ENCODE measurements around the gene NUP50. TPM values are rescaled to one million over a fixed set of nuclear protein-coding genes. Genes with fewer than 3 reads are reported as not detected.

NUP50 gene
- polyA plus RNA-seq, 1 donor, result 75.0 TPM

- DNase-seq, result no peak
Measured at GRCh38 chr22:45227645-45228400, 64.1 kb downstream of the NUP50 start.

DNA sequence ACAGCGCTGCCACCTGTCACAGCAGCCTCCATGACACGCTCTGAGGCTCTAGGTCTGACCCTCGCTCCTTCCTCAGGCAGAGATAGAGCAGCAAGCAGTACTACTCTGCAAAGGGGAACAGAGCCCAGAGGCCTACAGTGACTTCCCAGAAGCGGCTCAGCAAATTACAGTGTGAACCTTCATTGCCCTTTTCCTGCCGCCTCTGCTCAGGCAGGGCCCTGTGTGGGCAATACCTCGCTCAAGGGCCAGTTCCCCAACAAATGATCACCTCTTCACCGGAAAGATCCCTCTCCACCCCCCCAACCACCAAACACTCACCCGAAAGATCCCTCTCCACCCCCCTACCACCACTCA is 64.7 kb downstream of the NUP50 start:
- DNase-seq, result no peak

- no peak for DNase-seq
Measured at GRCh38 chr22:45229181-45229580, 65.5 kb downstream of the NUP50 start.

DNA sequence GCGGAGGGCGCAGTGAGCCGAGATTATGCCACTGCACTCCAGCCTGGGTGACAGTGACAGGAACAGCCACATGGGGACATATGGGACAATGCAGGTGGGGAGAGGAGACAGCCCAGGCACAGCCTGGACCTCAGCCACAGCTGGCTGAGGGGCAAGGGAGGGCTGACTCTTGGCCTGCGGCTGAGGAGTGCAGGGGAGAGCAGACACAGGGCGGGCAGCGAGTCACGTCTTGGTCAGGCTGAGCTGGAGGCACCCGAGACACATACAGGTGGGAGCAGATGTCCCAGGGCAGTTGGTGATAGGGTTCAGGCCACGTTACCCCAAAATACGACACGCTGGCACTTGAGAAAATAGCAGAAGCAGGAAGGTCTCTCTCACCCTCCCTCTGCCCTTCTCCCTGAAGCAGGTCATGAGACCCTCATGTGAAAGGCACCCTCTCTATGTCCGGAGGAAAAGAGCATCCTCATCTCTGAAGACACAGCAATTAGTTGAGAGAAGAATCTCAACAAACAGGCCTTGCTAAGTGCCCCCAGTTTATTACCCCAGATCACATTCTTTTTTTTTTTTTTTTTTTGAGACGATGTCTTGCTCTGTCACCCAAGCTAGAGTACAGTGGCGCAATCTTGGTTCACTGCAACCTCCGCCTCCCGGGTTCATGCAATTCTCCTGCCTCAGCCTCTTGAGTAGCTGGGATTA is 66.4 kb downstream of the NUP50 start:
- no peak for DNase-seq

DNA sequence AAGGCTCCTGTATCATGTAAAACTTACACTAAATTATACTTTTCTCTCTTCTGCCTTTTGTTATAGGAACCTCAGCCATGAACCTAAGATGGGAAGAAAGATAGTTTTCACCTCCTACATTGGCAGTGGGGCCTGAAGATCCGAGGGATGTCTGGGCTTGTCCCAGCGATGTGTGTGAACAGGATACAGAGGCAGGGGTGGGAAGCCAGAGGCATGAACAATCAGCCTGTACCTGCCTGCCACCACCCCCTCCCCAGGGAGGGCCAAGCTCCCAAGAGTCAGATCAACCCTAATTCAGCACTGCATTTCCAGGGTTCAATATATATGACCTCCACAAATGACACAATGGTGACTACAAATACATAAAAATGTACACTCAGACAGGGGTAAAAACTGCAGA is 67.6 kb downstream of the NUP50 start:
- no peak for DNase-seq

DNA sequence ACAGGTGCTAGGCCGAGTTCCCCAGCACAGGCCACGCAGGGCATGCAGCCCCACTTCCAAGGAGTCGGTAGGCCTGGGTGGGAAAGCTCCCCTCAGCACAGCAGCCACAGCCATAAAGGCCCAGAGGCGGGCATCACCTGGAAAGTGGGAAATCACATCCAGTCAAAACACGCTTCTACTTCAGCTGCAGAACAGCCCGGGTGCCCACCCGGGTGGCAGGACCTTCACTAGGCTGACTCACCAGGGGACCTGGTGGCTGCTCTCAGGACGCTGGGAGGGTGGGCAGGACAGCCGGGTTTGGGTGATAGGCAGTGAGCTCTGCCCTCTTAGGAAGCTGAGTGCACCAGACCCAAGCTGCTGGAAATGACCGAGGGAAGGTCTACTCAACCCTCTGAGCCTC is 69.7 kb downstream of the NUP50 start:
- no peak for DNase-seq

GRCh38 chr22:45233827-45234226 is 70.1 kb downstream of the NUP50 start:
- no peak for DNase-seq

DNA sequence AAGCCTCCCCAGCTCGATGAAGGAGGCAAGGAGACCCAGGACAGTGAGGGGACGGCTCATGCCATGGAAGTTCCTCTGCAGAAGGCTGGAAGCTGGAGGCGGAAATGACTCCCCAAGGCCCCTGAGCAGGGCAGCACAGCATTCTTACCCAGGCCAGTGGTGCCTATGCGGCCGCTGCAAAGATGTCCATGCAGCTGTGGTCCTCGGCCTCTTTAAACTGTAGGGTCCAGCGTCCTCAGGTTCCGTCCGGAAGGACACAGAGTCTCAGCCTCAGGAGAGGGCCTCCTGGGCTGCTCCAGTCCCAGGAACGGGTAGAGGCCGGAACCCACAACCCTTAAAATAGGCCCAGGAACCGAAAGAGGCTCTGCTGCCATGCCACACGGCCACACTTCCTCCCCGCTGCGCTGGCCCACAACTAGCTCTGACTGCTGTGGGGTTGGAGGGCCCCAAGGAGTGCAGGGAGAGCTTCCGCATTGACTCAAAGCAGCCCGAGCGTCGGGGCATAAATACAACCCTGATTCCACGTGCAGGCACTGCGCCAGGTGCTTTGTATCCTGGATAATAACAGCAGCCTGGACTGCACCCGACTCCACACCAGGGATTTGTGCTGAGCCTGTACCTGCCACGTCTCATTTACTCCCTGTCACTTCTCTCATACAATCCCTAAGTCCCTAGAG is 71.5 kb downstream of the NUP50 start:
- DNase-seq, result no peak

DNA sequence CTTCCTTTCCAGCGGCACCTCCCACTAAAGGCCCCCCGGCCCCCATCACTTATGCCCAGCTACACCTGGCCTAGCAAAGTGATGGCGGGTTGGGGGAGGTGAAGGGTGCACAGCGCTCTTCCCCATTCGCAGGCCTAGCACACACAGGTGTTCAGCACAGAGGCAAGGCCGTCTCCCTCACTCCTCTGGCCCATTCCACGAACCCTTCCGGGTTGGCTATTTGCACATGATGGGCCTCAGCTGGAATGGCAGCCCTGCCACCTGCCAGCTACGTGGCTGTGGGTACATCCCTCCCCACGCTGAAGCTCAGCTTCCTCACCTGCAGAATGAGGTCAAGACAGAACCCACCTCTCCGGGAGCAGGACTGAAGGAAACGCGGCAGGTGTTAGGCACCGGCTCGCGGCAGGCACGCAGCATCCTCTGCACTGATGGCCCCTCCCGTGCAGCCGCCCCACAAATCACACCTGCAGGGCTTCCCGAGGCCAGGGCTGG is 72.2 kb downstream of the NUP50 start:
- no peak for DNase-seq

- no peak for DNase-seq
Measured at GRCh38 chr22:45237065-45237990, 73.6 kb downstream of the NUP50 start.

Other genes starting within 250 kb of the NUP50 start
- gene PHF21B, start 153.9 kb upstream of the NUP50 start, polyA plus RNA-seq (ENCODE audit: insufficient read length), result 6.6 TPM
- 19.5 TPM for gene KIAA0930, start 77.0 kb downstream of the NUP50 start, polyA plus RNA-seq (ENCODE audit: insufficient read length)
- gene UPK3A, start 121.0 kb downstream of the NUP50 start, polyA plus RNA-seq (ENCODE audit: insufficient read length), result 1.5 TPM
- 33.1 TPM for gene FAM118A, start 146.0 kb downstream of the NUP50 start, polyA plus RNA-seq (ENCODE audit: insufficient read length)
- gene SMC1B, start 249.7 kb downstream of the NUP50 start, polyA plus RNA-seq (ENCODE audit: insufficient read length), result 0.23 TPM
- 7.0 TPM for gene RIBC2, start 249.8 kb downstream of the NUP50 start, polyA plus RNA-seq (ENCODE audit: insufficient read length)

Measured in left kidney (tissue), 2 donors.